Upper lobe of left lung (tissue), 4 donors: ENCODE data around the gene PLXNA2.

Source experiments
- CTCF ChIP-seq, 6 experiments: fragments of 450-650 bp in 4 of 6; fragments of 200-600 bp in 2 of 6; sonication (generic) in 2 of 6; IDR thresholded peaks; one replicate each; pipeline ENCODE4 v1.5.1; 2016 to 2019; ENCODE audit warnings: antibody characterized with exemption in 6 of 6
- EP300 ChIP-seq, 4 donors: sonication (generic); formaldehyde crosslinking; IDR thresholded peaks; one replicate each; pipeline ENCODE4 v1.5.1; 2017; ENCODE audit warnings: antibody characterized with exemption in 4 of 4, control low read depth in 2 of 4
- POLR2A ChIP-seq, 4 donors: fragments of 450-650 bp; IDR thresholded peaks; one replicate each; pipeline ENCODE4 v1.5.1; 2016 to 2017; ENCODE audit warnings: antibody characterized with exemption in 4 of 4, mild to moderate bottlenecking in 2 of 4
- POLR2AphosphoS5 ChIP-seq, 2 donors: sonication (generic); formaldehyde crosslinking; IDR thresholded peaks; one replicate each; pipeline ENCODE4 v1.5.1; 2017; ENCODE audit warnings: antibody characterized with exemption in 2 of 2

- TF ChIP-seq POLR2AphosphoS5 (IDR thresholded peaks at IDR 0.05) (no peak), CTCF (IDR thresholded peaks at IDR 0.05) (no peak), EP300 (IDR thresholded peaks at IDR 0.05) (no peak), POLR2A (IDR thresholded peaks at IDR 0.05) (no peak)
Observed at GRCh38 chr1:208248307-208248801, 4.2 kb upstream of the PLXNA2 start.
